Pancreas (tissue), 10 donors: Measurements from ENCODE around the gene CDC14B. TPM values are rescaled to one million over a fixed set of nuclear protein-coding genes. Genes with fewer than 3 reads are reported as not detected.
"Not testable (repeated sequence)": the region's sequence is repeated elsewhere in the genome, so short reads cannot be mapped to it uniquely, and the experiment has no call there.

Experiments
- ATAC-seq, 4 donors: fragments of 200-7000 bp; cut with Tn5 transposase; one replicate each; pipeline versions ENCODE4 v1.8.0 to v1.9.1; 2020; ENCODE audit warnings: mild to moderate bottlenecking in 4 of 4, moderate library complexity in 4 of 4
- DNase-seq, 6 donors: peaks; one replicate each; pipeline ENCODE4 v3.0.0-alpha.2; 2020
- FAIRE-seq: peaks from 2 replicates; lab custom pipeline; 2012; peaks lifted over from hg19 to GRCh38; lab: Jason Lieb, UNC
- H3K27ac ChIP-seq, 4 donors: fragments of 200-600 bp; sonication (generic); 1 replicate in 3 of 4; 2 replicates in 1 of 4; pipeline versions ENCODE4 v1.5.0 to v1.8.0; 2020
- H3K27me3 ChIP-seq, 4 donors: fragments of 200-600 bp; one replicate each; pipeline ENCODE4 v1.8.0; 2021
- H3K36me3 ChIP-seq, 3 donors: fragments of 200-600 bp; sonication (generic) in 1 of 3; one replicate each; pipeline versions ENCODE4 v1.5.0 to v1.8.0; 2020 to 2021
- H3K4me1 ChIP-seq, 3 donors: fragments of 200-600 bp; one replicate each; pipeline ENCODE4 v1.8.0; 2021
- H3K4me3 ChIP-seq, 4 donors: fragments of 200-600 bp; sonication (generic) in 2 of 4; one replicate each; pipeline versions ENCODE4 v1.5.0 to v1.8.0; 2020 to 2021
- H3K9me3 ChIP-seq, 4 donors: fragments of 200-600 bp; one replicate each; pipeline ENCODE4 v1.8.0; 2021
- CTCF ChIP-seq, 4 donors: fragments of 200-600 bp; sonication (generic) in 3 of 4; IDR thresholded peaks; one replicate each; pipeline versions ENCODE4 v1.5.0 to v1.8.0; 2021; ENCODE audit warnings: antibody characterized with exemption in 4 of 4
- WGBS, 2 donors: extraction: QIAGEN DNeasy Blood & Tissue Kit; methylation state at CpG; one replicate each; pipeline ENCODE4 v1.1.7; 2013; 5-methylcytosine and 5-hydroxymethylcytosine counted together
- intact Hi-C, 3 donors: fragments of 100-400 bp; cut with DNase I; formaldehyde crosslinking; loops; one replicate each; pipeline versions ENCODE4 v1.11.1 to v1.14.2; 2022
- polyA plus RNA-seq, 2 donors: library from polyadenylated mRNA; stranded (reverse); fragments of 200-250 nt; gene quantifications; one replicate each; pipeline ENCODE4 v1.2.3, GENCODE V29; 2013
- total RNA-seq, 6 donors: library from RNA; stranded (reverse); fragmentation: NEBNext Ultra II Directional in 4 of 6; extraction: Animal tissue kit (Norgen Biotek cat#: 25700) in 4 of 6; gene quantifications; one replicate each; pipeline versions ENCODE4 v1.2.1 to v1.2.4, GENCODE V29; 2021 to 2023
- donor health status: healthy with polysubstance abuse.
- donor health status: DM: no; HTN: no; CAD: no; lungs with moderate emphysema.
- donor health status: DM: no; HTN: no; CAD: no.
- donor health status: control.
- donor health status: control.
- donor health status: Bipolar disorder and iron deficiency.
- donor health status: DM: yes; HTN: yes; CAD: no.
- donor health status: DM: no; HTN: no; CAD: no.
- donor health status: DM: no; HTN: no; CAD: no.
- donor health status: DM: yes; HTN: yes; CAD: no.

The CDC14B gene
- total RNA-seq = 10 to 100 TPM in 5 of 6 donors, 1 to 10 TPM in 1; 8.2 to 19.3 (median 12.8) TPM
- 1 to 10 TPM; 4.6 to 8.0 TPM for polyA plus RNA-seq

GRCh38 chr9:96619491-96620180 is at the start of gene CDC14B:
Gene CDC14B (minus strand): TSS chr9:96619843. CDS start chr9:96619378, 465 bp downstream.
- ATAC-seq (peak; percentile 86 to 89 (median 86)), FAIRE-seq (no peak), DNase-seq (peak; percentile 92 to 97 (median 94))
- Histone ChIP-seq H3K9me3 (no peaks in the 10 kb centered on the region), H3K4me1 (no peaks in the 10 kb centered on the region), H3K27ac (peak within 1 kb of the TSS; percentile 65 to 78 (median 74)), H3K4me3 (peak within 1 kb of the TSS; percentile 73 to 88 (median 83)), H3K36me3 (no peaks in the 10 kb centered on the region), H3K27me3 (no peaks in the 10 kb centered on the region)
- WGBS, 2 donors = 0 to 1% methylated on average over 39 to 66 of the region's 66 CpGs
- no peak for TF ChIP-seq CTCF (IDR thresholded peaks at IDR 0.05)
- intact Hi-C loops = no loop called here

- H3K4me1 ChIP-seq = no peaks in the 10 kb centered on the region
- intact Hi-C loops = loop anchor here in 1 of 3 donors (10.0 kb wide), 1 partner anchor 334 kb away; no protein-coding TSS in a partner anchor
- WGBS, 2 donors = 76 to 81% methylated on average over 20 of the region's 20 CpGs
- FAIRE-seq = no peak
- no peaks in the 10 kb centered on the region for H3K36me3 ChIP-seq
- no peak for TF ChIP-seq CTCF (IDR thresholded peaks at IDR 0.05)
- no peak overlapping the region for H3K27ac ChIP-seq
- H3K27me3 ChIP-seq = no peaks in the 10 kb centered on the region
- no peak overlapping the region for H3K4me3 ChIP-seq
- no peak for DNase-seq
- ATAC-seq = no peak
- H3K9me3 ChIP-seq = no peaks in the 10 kb centered on the region
Observed at GRCh38 chr9:96668868-96669534, 49.4 kb upstream of the CDC14B start.

- no peak overlapping the region for H3K27ac ChIP-seq
- no peak overlapping the region for H3K4me3 ChIP-seq
- TF ChIP-seq CTCF (IDR thresholded peaks at IDR 0.05) = no peak
- intact Hi-C loops = loop anchor here in 1 of 3 donors (10.0 kb wide), 1 partner anchor 333 kb away; no protein-coding TSS in a partner anchor
- FAIRE-seq (no peak), DNase-seq (no peak), ATAC-seq (no peak)
- no peaks in the 10 kb centered on the region for H3K9me3 ChIP-seq
- 67 to 84% methylated on average over 2 of the region's 2 CpGs for WGBS, 2 donors
- no peaks in the 10 kb centered on the region for H3K36me3 ChIP-seq
- no peaks in the 10 kb centered on the region for H3K4me1 ChIP-seq
- no peaks in the 10 kb centered on the region for H3K27me3 ChIP-seq
Observed at GRCh38 chr9:96667363-96667728, 47.7 kb upstream of the CDC14B start.

GRCh38 chr9:96666653-96667362 is 47.2 kb upstream of the CDC14B start:
- ATAC-seq = peak; percentile 63 to 95 (median 92)
- WGBS, 2 donors = 46 to 52% methylated on average over 15 of the region's 15 CpGs
- not testable (repeated sequence) for FAIRE-seq

More at GRCh38 chr9:96666653-96667362, 47.2 kb upstream of the CDC14B start:
- not testable (repeated sequence) for H3K27me3 ChIP-seq, H3K27ac ChIP-seq, H3K36me3 ChIP-seq, H3K4me3 ChIP-seq, H3K4me1 ChIP-seq, H3K9me3 ChIP-seq
- TF ChIP-seq CTCF (IDR thresholded peaks at IDR 0.05) = peak; percentile 54 to 60 (median 57)
- DNase-seq = peak in 2 of 6 donors; percentile 14 to 38
- intact Hi-C loops = loop anchor here in 1 of 3 donors (10.0 kb wide), 1 partner anchor 332 kb away; no protein-coding TSS in a partner anchor
